Prostate gland (tissue), 2 donors: Measurements from ENCODE around the gene AJAP1. TPM values are rescaled to one million over a fixed set of nuclear protein-coding genes. Genes with fewer than 3 reads are reported as not detected.

Experiments used
- DNase-seq: peaks from one replicate; pipeline ENCODE4 v3.0.0-alpha.2; 2019; ENCODE audit warnings: low spot score
- H3K27ac ChIP-seq, 2 donors: fragments of 200-600 bp; sonication (generic); 2 replicates each; pipeline ENCODE4 v1.5.1; 2017 to 2019
- H3K27me3 ChIP-seq: fragments of 200-600 bp; sonication (generic); replicated peaks from 2 replicates; pipeline ENCODE4 v1.5.1; 2019; ENCODE audit not compliant: insufficient read depth
- H3K36me3 ChIP-seq, 2 donors: fragments of 200-600 bp; sonication (generic); 1 replicate in 1 of 2; 2 replicates in 1 of 2; pipeline versions ENCODE4 v1.5.1 to v1.8.1; 2017 to 2019
- H3K4me1 ChIP-seq: fragments of 200-600 bp; sonication (generic); replicated peaks from 2 replicates; pipeline ENCODE4 v1.5.1; 2019
- H3K4me3 ChIP-seq, 2 donors: fragments of 200-600 bp; sonication (generic); 2 replicates each; pipeline ENCODE4 v1.5.1; 2017 to 2019
- H3K9me3 ChIP-seq: fragments of 200-600 bp; sonication (generic); 2 replicates; pipeline ENCODE4 v1.5.1; 2017
- CTCF ChIP-seq, 4 experiments: fragments of 200-600 bp in 2 of 4; fragments of 450-650 bp in 2 of 4; sonication (generic) in 2 of 4; IDR thresholded peaks; 1 replicate in 3 of 4; 2 replicates in 1 of 4; pipeline ENCODE4 v1.5.1; 2016 to 2019; ENCODE audit warnings: antibody characterized with exemption in 4 of 4, mild to moderate bottlenecking in 2 of 4, moderate library complexity in 2 of 4
- POLR2A ChIP-seq: fragments of 450-650 bp; IDR thresholded peaks from one replicate; pipeline ENCODE4 v1.6.1; 2016; ENCODE audit warnings: antibody characterized with exemption, mild to moderate bottlenecking
- POLR2AphosphoS5 ChIP-seq: sonication (generic); formaldehyde crosslinking; IDR thresholded peaks from one replicate; pipeline ENCODE4 v1.6.1; 2017; ENCODE audit warnings: antibody characterized with exemption
- WGBS: methylation state at CpG from one replicate; pipeline ENCODE4 v1.1.5; 2018; 5-methylcytosine and 5-hydroxymethylcytosine counted together
- intact Hi-C: fragments of 100-400 bp; cut with DNase I; formaldehyde crosslinking; loops from one replicate; pipeline ENCODE4 v1.14.2; 2022
- total RNA-seq, 2 donors: library from RNA; depleted of rRNA; stranded (reverse); fragments of >200 nt; gene quantifications; one replicate each; pipeline ENCODE4 v1.1.0, GENCODE V29; 2016

AJAP1 gene
- total RNA-seq, 2 donors from 2014 or later: 0.73 to 6.7 TPM

DNA sequence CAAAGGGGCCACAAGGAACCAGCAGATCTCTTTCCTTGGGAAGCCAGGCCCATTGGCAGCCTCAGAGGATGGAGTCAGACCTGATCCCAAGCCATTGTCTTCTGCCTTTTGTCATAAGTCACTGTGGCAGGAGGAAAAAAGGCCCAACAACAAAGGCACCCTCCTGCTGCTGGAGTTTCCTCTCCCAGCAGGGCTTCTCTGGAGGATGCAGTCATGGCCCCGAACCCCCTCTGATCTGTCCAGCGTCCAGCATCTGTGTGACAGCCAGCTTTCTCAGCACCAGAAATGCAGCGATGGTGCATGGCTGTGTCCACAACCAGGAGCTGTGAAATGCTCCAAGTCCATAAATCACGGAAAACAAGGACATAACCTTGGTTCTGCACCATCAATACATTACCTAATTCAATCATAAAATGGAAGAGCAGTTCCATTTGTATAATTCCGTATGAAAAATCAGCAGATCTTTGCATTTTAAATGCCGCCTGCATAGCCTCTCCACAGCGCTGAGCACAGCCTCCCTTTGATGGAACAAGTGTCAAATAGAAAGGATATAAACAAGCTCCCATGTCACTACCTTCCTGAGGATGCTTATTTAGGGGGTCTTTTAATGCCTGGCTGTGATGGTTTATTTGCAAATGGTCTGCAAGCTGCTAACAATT, 30.6 kb downstream of the AJAP1 start:
- peaks cover 2% of the 10 kb centered on the region for H3K27me3 ChIP-seq
- H3K4me3 ChIP-seq: no peak overlapping the region
- no peaks in the 10 kb centered on the region for H3K9me3 ChIP-seq
- DNase-seq: no peak
- no peak for TF ChIP-seq POLR2AphosphoS5
- no peak for TF ChIP-seq CTCF (IDR thresholded peaks at IDR 0.05)
- no peak for TF ChIP-seq POLR2A
- no peaks in the 10 kb centered on the region for H3K4me1 ChIP-seq
- no peaks in the 10 kb centered on the region for H3K36me3 ChIP-seq
- intact Hi-C loops: no loop called here
- H3K27ac ChIP-seq: no peak overlapping the region
- WGBS: 60% methylated on average over 7 of the region's 7 CpGs

- DNase-seq: no peak
- 86% methylated on average over 6 of the region's 6 CpGs for WGBS
- TF ChIP-seq POLR2A: no peak
- no peak for TF ChIP-seq POLR2AphosphoS5
- TF ChIP-seq CTCF (IDR thresholded peaks at IDR 0.05): no peak
- Histone ChIP-seq H3K4me3 (no peak overlapping the region), H3K4me1 (no peaks in the 10 kb centered on the region), H3K36me3 (no peaks in the 10 kb centered on the region), H3K9me3 (no peaks in the 10 kb centered on the region), H3K27ac (no peak overlapping the region), H3K27me3 (peaks cover 2% of the 10 kb centered on the region)
- intact Hi-C loops: no loop called here
Observed at GRCh38 chr1:4685523-4685865, 31.1 kb downstream of the AJAP1 start.

- Histone ChIP-seq H3K36me3 (no peaks in the 10 kb centered on the region), H3K27ac (no peak overlapping the region), H3K27me3 (no peaks in the 10 kb centered on the region), H3K9me3 (no peaks in the 10 kb centered on the region), H3K4me1 (no peaks in the 10 kb centered on the region), H3K4me3 (no peak overlapping the region)
- 79% methylated on average over 11 of the region's 11 CpGs for WGBS
- TF ChIP-seq POLR2A (no peak), POLR2AphosphoS5 (no peak), CTCF (IDR thresholded peaks at IDR 0.05) (no peak)
- intact Hi-C loops: no loop called here
- DNase-seq: no peak
Observed at GRCh38 chr1:4687943-4688342, 33.5 kb downstream of the AJAP1 start.

DNA sequence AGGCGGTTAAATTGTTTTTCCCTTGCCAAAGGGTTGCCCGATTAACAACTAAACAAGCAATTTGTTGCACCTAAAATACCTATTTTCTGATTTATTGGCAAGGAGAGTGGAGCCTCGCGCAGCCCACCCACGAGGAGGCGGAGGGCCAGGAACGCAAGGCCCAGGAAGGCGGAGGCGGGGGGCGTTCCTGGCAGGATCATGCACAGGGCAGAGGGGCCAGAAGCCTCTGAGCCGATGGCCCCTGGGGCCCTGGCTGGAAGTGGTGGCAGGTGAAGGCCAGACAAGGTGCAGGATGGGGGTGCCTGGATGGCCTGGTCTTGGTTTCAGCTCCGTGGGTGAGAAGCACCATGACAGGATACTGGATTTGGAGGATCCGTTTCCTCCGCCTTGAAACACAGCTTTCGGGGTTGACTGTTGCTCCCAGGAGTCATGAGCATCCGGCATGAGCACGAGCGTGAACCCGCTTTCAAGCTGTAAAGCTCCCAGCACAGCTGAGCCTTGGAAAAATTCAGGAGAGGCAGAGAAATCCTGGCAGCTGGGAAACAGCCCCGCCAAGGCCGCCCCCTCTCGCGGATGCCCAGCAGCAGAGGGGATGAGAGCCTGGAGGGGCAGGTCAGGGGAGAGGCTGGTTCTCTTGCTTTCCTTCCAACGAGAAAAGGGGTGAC, 35.0 kb downstream of the AJAP1 start:
- no peak overlapping the region for H3K4me3 ChIP-seq

More for the DNA sequence above, 35.0 kb downstream of the AJAP1 start:
- H3K9me3 ChIP-seq: no peaks in the 10 kb centered on the region
- H3K4me1 ChIP-seq: no peaks in the 10 kb centered on the region
- H3K36me3 ChIP-seq: no peaks in the 10 kb centered on the region
- WGBS: 69% methylated on average over 24 of the region's 24 CpGs
- no peaks in the 10 kb centered on the region for H3K27me3 ChIP-seq
- H3K27ac ChIP-seq: no peak overlapping the region
- intact Hi-C loops: no loop called here
- DNase-seq: no peak
- TF ChIP-seq POLR2AphosphoS5: no peak
- no peak for TF ChIP-seq CTCF (IDR thresholded peaks at IDR 0.05)
- no peak for TF ChIP-seq POLR2A
